ENCODE results near the gene SYTL3.
"Not testable (repeated sequence)": the region's sequence is repeated elsewhere in the genome, so short reads cannot be mapped to it uniquely, and the experiment has no call there.

- TF ChIP-seq EP300, CTCF, POLR2A (IDR thresholded peaks at IDR 0.05): not testable (repeated sequence)
Observed at GRCh38 chr6:158618289-158618688, 31.6 kb upstream of the SYTL3 start.

All from stomach (tissue), 4 donors.